GM23338 (cell line): ENCODE data around the gene RSPRY1. TPM values are rescaled to one million over a fixed set of nuclear protein-coding genes. Genes with fewer than 3 reads are reported as not detected.
"Not testable (repeated sequence)": the region's sequence is repeated elsewhere in the genome, so short reads cannot be mapped to it uniquely, and the experiment has no call there.

ENCODE experiments used
- ATAC-seq: fragments of 200-7000 bp; cut with Tn5 transposase; 3 replicates; pipeline ENCODE4 v1.9.1; 2020
- DNase-seq: peaks from one replicate; pipeline ENCODE4 v3.0.0-alpha.2; 2015; ENCODE audit warnings: low spot score
- H2AFZ ChIP-seq: fragments of 200-600 bp; sonication (generic); 2 replicates; pipeline ENCODE4 v1.8.0; 2016; ENCODE audit warnings: antibody characterized with exemption, mild to moderate bottlenecking, moderate library complexity
- H3F3A ChIP-seq: fragments of 200-600 bp; sonication (generic); replicated peaks from 2 replicates; pipeline ENCODE4 v1.8.0; 2017; ENCODE audit warnings: antibody characterized with exemption, mixed run types, low read depth
- H3K27ac ChIP-seq: fragments of 200-600 bp; sonication (generic); 2 replicates; pipeline ENCODE4 v1.6.1; 2016; ENCODE audit warnings: low read depth
- H3K27me3 ChIP-seq: fragments of 200-600 bp; sonication (generic); 2 replicates; pipeline ENCODE4 v1.8.0; 2016; ENCODE audit warnings: mild to moderate bottlenecking, mixed run types, moderate library complexity; ENCODE audit not compliant: insufficient read depth
- H3K36me3 ChIP-seq: fragments of 200-600 bp; sonication (generic); 2 replicates; pipeline ENCODE4 v1.8.0; 2016; ENCODE audit warnings: mild to moderate bottlenecking; ENCODE audit not compliant: insufficient read depth
- H3K4me1 ChIP-seq: fragments of 200-600 bp; sonication (generic); 2 replicates; pipeline ENCODE4 v1.8.0; 2016; ENCODE audit warnings: mild to moderate bottlenecking, moderate library complexity; ENCODE audit not compliant: insufficient read depth
- H3K4me2 ChIP-seq: fragments of 200-600 bp; sonication (generic); 2 replicates; pipeline ENCODE4 v1.7.1; 2017; ENCODE audit warnings: mixed run types
- H3K4me3 ChIP-seq: fragments of 200-600 bp; sonication (generic); 2 replicates; pipeline ENCODE4 v1.6.1; 2016; ENCODE audit warnings: mixed run types
- H3K79me2 ChIP-seq: fragments of 200-600 bp; sonication (generic); replicated peaks from 2 replicates; pipeline ENCODE4 v1.8.0; 2017; ENCODE audit warnings: mild to moderate bottlenecking; ENCODE audit not compliant: insufficient read depth
- H3K9me2 ChIP-seq: fragments of 200-600 bp; sonication (generic); 2 replicates; pipeline ENCODE4 v1.8.0; 2017; ENCODE audit not compliant: insufficient read depth
- H4K20me1 ChIP-seq: fragments of 200-600 bp; sonication (generic); replicated peaks from 2 replicates; pipeline ENCODE4 v1.8.0; 2017; ENCODE audit warnings: mild to moderate bottlenecking; ENCODE audit not compliant: insufficient read depth
- H3K27ac Mint-ChIP-seq: 2 replicates; pipeline ENCODE4 v1.8.0; 2020; ENCODE audit warnings: inconsistent platforms, mild to moderate bottlenecking, moderate library complexity, mixed read lengths
- H3K27me3 Mint-ChIP-seq: 3 replicates; pipeline ENCODE4 v1.8.0; 2022; ENCODE audit warnings: low read depth, mild to moderate bottlenecking, moderate library complexity, mixed read lengths, inconsistent platforms; ENCODE audit not compliant: insufficient read depth, poor library complexity
- H3K36me3 Mint-ChIP-seq: 3 replicates; pipeline ENCODE4 v1.8.0; 2021; ENCODE audit warnings: low read depth, mild to moderate bottlenecking, inconsistent platforms, moderate library complexity, mixed read lengths
- H3K4me1 Mint-ChIP-seq: 3 replicates; pipeline ENCODE4 v1.8.0; 2020; ENCODE audit warnings: mild to moderate bottlenecking, inconsistent platforms, mixed read lengths
- H3K4me3 Mint-ChIP-seq: 3 replicates; pipeline ENCODE4 v1.8.0; 2021; ENCODE audit warnings: moderate library complexity, mild to moderate bottlenecking, inconsistent platforms, mixed read lengths
- H3K9me3 Mint-ChIP-seq: 3 replicates; pipeline ENCODE4 v1.8.0; 2020; ENCODE audit warnings: moderate library complexity, mild to moderate bottlenecking, inconsistent platforms, mixed read lengths
- POLR2AphosphoS5 ChIP-seq: IDR thresholded peaks from 2 replicates; pipeline ENCODE4 v1.6.1; 2016; ENCODE audit warnings: antibody characterized with exemption, low read depth
- REST ChIP-seq: IDR thresholded peaks from one replicate; pipeline ENCODE4 v1.6.1; 2018; ENCODE audit warnings: antibody characterized with exemption; ENCODE audit not compliant: unreplicated experiment
- STAT1 ChIP-seq: IDR thresholded peaks from one replicate; pipeline ENCODE4 v1.6.1; 2016; ENCODE audit warnings: antibody characterized with exemption; ENCODE audit not compliant: unreplicated experiment
- ZNF114 ChIP-seq: fragments of 250-450 bp; sonication (Bioruptor Pico); IDR thresholded peaks from 2 replicates; pipeline ENCODE4 v1.5.0; 2020; ENCODE audit warnings: mild to moderate bottlenecking, moderate library complexity
- ZNF331 ChIP-seq: fragments of 250-450 bp; sonication (Bioruptor Pico); IDR thresholded peaks from 2 replicates; pipeline ENCODE4 v1.5.0; 2020; ENCODE audit warnings: low read depth, mild to moderate bottlenecking, moderate library complexity
- polyA plus RNA-seq: library from polyadenylated mRNA; unstranded; fragments of >200 nt; fragmentation: Nextera tagmentation; extraction: Ambion mirVana; gene quantifications from 2 replicates; pipeline ENCODE4 v1.2.1, GENCODE V29; 2016
- total RNA-seq: library from RNA; depleted of rRNA; stranded (reverse); fragments of >200 nt; shearing (Covaris generic); gene quantifications from 2 replicates; pipeline ENCODE4 v1.2.3, GENCODE V29; 2014
- TF ChIP-seq, protein P1 (sequence below): fragments of 250-450 bp; sonication (Bioruptor Pico); IDR thresholded peaks from 2 replicates; pipeline ENCODE4 v1.5.0; 2020; ENCODE audit warnings: mild to moderate bottlenecking, moderate library complexity

Gene RSPRY1
- total and polyA plus RNA-seq, 2 experiments from 2014 or later: 25.8 to 35.9 TPM

DNA sequence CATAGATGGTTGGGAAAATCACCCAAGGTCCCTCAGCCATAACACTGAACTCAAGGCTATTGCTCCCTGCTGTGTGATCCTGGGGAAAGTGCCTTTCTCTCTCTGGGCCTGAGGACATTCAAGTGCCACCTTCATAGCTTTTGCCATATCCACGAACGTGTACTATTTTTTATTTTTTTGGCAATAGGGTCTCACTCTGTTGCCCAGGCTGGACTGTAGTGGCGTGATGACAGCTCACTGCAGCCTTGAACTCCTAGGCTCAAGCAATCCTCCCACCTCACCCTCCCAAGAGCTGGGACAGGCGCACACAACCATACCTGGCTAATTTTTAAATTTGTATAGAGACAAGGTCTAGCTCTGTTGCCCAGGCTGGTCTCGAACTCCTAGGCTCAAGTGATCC, 87.7 kb downstream of the RSPRY1 start (continued):
- TF ChIP-seq, protein P1, sequence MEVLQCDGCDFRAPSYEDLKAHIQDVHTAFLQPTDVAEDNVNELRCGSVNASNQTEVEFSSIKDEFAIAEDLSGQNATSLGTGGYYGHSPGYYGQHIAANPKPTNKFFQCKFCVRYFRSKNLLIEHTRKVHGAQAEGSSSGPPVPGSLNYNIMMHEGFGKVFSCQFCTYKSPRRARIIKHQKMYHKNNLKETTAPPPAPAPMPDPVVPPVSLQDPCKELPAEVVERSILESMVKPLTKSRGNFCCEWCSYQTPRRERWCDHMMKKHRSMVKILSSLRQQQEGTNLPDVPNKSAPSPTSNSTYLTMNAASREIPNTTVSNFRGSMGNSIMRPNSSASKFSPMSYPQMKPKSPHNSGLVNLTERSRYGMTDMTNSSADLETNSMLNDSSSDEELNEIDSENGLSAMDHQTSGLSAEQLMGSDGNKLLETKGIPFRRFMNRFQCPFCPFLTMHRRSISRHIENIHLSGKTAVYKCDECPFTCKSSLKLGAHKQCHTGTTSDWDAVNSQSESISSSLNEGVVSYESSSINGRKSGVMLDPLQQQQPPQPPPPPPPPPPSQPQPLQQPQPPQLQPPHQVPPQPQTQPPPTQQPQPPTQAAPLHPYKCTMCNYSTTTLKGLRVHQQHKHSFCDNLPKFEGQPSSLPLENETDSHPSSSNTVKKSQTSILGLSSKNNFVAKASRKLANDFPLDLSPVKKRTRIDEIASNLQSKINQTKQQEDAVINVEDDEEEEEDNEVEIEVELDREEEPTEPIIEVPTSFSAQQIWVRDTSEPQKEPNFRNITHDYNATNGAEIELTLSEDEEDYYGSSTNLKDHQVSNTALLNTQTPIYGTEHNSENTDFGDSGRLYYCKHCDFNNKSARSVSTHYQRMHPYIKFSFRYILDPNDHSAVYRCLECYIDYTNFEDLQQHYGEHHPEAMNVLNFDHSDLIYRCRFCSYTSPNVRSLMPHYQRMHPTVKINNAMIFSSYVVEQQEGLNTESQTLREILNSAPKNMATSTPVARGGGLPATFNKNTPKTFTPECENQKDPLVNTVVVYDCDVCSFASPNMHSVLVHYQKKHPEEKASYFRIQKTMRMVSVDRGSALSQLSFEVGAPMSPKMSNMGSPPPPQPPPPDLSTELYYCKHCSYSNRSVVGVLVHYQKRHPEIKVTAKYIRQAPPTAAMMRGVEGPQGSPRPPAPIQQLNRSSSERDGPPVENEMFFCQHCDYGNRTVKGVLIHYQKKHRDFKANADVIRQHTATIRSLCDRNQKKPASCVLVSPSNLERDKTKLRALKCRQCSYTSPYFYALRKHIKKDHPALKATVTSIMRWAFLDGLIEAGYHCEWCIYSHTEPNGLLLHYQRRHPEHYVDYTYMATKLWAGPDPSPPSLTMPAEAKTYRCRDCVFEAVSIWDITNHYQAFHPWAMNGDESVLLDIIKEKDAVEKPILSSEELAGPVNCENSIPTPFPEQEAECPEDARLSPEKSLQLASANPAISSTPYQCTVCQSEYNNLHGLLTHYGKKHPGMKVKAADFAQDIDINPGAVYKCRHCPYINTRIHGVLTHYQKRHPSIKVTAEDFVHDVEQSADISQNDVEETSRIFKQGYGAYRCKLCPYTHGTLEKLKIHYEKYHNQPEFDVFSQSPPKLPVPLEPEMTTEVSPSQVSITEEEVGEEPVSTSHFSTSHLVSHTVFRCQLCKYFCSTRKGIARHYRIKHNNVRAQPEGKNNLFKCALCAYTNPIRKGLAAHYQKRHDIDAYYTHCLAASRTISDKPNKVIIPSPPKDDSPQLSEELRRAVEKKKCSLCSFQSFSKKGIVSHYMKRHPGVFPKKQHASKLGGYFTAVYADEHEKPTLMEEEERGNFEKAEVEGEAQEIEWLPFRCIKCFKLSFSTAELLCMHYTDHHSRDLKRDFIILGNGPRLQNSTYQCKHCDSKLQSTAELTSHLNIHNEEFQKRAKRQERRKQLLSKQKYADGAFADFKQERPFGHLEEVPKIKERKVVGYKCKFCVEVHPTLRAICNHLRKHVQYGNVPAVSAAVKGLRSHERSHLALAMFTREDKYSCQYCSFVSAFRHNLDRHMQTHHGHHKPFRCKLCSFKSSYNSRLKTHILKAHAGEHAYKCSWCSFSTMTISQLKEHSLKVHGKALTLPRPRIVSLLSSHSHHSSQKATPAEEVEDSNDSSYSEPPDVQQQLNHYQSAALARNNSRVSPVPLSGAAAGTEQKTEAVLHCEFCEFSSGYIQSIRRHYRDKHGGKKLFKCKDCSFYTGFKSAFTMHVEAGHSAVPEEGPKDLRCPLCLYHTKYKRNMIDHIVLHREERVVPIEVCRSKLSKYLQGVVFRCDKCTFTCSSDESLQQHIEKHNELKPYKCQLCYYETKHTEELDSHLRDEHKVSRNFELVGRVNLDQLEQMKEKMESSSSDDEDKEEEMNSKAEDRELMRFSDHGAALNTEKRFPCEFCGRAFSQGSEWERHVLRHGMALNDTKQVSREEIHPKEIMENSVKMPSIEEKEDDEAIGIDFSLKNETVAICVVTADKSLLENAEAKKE (CRISPR knock-in tag): no peak
- TF ChIP-seq STAT1 (no peak), POLR2AphosphoS5 (no peak), ZNF331 (CRISPR knock-in tag) (no peak), REST (no peak), ZNF114 (CRISPR knock-in tag) (no peak)

DNA sequence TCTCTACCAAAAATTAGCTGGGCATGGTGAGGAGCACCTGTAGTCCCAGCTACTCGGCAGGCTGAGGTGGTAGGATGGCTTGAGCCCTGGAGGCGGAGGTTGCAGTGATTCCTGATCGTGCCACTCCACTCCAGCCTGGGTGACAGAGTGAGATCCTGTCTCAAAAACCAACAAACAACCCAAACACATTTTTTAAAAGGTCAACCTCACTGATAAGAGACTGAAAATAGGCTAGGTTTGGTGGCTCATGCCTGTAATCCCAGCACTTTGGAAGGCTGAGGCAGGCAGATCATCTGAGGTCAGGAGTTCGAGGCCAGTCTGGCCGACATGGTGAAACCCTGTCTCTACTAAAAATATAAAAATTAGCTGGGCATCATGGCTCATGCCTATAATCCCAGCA, 89.8 kb downstream of the RSPRY1 start:
- H3K4me1 ChIP-seq, H3K27ac Mint-ChIP-seq, DNase-seq, H3K36me3 Mint-ChIP-seq, H3K4me2 ChIP-seq, H3K79me2 ChIP-seq, H2AFZ ChIP-seq, H3K9me3 Mint-ChIP-seq, ATAC-seq, H3K27ac ChIP-seq, H3K9me2 ChIP-seq, H3K27me3 ChIP-seq, H3F3A ChIP-seq, H3K4me1 Mint-ChIP-seq, H3K36me3 ChIP-seq, H4K20me1 ChIP-seq, H3K27me3 Mint-ChIP-seq, H3K4me3 Mint-ChIP-seq, H3K4me3 ChIP-seq: not testable (repeated sequence)
